Measurements from ENCODE around the gene NCBP2L.

NCBP2L gene

DNA sequence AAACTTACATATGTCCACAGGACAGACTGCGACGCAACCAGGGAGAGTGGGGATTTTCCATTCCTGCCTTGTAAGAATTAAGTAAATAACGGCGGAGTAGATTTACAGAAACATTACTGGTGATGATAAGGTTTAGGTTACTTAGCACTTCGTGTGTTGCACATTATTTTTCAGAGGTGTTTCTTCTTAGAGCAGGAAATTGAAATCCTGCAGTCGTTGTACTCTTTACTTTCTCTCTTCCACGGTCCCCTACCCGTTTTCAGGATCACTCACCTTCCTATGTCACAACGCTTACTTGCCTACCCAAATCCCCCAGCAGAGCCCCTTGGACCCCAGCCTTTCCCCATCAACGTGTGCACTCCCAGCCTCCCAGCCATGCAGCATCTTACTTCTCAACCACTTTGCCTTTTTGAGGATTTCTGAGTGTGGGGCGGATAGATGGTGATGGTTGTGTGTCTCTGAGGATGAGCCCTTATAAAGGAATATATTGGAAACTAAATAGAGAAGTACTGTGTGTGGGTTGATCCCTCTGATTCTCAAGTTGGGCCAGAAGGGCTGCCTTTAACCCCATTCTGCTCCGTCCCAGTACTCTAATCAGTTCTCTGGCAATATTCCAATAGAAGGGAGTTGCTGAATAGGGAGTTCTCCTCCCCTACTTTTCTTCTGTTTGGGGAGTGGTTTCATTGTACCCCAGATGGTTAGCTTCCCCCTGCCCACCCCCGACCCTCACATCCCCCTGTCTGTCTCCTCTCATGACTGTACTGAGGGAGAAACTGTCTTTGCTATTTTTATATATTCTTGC, 49.7 kb downstream of the NCBP2L start:
- TF ChIP-seq ZFX (IDR thresholded peaks at IDR 0.05; ENCODE audit: borderline replicate concordance), result no peak
- TF ChIP-seq, protein P1, sequence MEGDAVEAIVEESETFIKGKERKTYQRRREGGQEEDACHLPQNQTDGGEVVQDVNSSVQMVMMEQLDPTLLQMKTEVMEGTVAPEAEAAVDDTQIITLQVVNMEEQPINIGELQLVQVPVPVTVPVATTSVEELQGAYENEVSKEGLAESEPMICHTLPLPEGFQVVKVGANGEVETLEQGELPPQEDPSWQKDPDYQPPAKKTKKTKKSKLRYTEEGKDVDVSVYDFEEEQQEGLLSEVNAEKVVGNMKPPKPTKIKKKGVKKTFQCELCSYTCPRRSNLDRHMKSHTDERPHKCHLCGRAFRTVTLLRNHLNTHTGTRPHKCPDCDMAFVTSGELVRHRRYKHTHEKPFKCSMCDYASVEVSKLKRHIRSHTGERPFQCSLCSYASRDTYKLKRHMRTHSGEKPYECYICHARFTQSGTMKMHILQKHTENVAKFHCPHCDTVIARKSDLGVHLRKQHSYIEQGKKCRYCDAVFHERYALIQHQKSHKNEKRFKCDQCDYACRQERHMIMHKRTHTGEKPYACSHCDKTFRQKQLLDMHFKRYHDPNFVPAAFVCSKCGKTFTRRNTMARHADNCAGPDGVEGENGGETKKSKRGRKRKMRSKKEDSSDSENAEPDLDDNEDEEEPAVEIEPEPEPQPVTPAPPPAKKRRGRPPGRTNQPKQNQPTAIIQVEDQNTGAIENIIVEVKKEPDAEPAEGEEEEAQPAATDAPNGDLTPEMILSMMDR (IDR thresholded peaks at IDR 0.05), result no peak
- no peak overlapping the region; the same call in 1 of the 2 replicates for H3K27ac ChIP-seq

DNA sequence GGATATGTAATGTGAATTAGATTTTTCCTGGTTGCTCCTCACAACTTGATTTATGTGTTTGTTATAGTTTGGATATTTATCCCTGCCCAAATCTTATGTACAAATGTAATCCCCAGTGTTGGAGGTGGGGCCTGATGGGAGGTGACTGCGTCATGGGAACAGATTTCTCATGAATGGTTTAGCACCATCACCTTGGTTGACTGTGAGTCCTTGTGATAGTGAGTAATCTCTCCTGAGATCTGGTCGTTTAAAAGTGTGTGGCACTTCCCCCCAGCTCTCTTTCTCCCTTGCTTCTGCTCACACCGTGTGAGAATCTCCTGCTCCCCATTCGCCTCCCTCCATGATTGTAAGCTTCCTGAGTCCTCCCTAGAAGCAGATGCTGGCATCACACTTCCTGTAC, 50.3 kb downstream of the NCBP2L start:
- TF ChIP-seq, protein P1 (IDR thresholded peaks at IDR 0.05), result no peak
- TF ChIP-seq ZFX (IDR thresholded peaks at IDR 0.05; ENCODE audit: borderline replicate concordance), result no peak
- H3K27ac ChIP-seq, result no peak overlapping the region

DNA sequence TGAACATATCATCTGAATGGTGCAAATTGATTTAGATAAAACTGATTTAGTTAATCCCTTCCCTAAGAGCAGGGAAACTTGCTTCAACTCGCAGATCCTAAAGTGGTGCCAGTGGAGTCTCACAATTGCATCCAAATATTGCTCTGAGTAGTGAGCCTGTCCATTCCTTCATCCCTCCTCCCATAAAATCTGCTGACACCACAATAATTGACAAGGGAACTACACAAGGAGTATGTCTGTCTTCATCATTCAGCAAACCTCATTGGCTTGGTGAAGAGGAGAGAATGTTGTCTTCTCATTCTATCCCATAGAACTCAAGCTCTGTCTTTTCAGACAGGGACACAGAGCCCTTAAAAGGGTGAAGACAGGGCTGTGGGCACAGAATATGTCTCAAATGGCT, 52.3 kb downstream of the NCBP2L start:
- no peak overlapping the region for H3K27ac ChIP-seq
- TF ChIP-seq, protein P1 (IDR thresholded peaks at IDR 0.05), result no peak
- TF ChIP-seq ZFX (IDR thresholded peaks at IDR 0.05; ENCODE audit: borderline replicate concordance), result no peak

DNA sequence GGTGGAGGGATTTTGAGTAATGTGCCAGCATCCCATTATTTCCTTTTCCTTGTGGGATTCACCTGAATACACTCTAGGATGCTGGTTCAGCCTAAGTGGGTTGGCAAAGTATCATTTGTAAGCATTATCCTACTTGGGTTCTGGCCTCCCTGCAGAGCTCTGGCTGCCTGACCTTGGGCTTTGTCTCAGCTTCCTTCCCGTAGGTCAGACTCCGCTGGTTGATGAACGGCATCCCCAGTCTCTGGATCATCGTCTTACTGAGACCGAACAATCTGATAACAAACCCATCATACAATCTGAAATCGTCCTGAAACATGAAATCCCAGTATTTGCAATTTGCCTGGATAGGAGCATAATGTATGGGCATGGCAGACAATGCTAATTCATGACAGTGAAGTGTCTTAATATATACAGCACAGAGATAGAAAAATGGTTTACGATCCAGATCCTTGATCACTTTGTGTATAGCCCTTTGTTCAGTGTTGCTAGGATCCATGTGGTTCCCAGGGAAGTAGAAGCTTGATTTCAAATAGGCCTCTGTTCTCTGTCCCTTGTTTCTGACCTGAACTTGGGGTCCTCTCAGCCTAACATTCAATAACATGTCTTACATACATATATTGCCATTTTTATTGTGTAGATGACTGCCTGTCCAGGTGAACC, 53.7 kb downstream of the NCBP2L start:
- no peak overlapping the region for H3K27ac ChIP-seq
- TF ChIP-seq, protein P1 (IDR thresholded peaks at IDR 0.05), result no peak
- no peak for TF ChIP-seq ZFX (IDR thresholded peaks at IDR 0.05; ENCODE audit: borderline replicate concordance)

DNA sequence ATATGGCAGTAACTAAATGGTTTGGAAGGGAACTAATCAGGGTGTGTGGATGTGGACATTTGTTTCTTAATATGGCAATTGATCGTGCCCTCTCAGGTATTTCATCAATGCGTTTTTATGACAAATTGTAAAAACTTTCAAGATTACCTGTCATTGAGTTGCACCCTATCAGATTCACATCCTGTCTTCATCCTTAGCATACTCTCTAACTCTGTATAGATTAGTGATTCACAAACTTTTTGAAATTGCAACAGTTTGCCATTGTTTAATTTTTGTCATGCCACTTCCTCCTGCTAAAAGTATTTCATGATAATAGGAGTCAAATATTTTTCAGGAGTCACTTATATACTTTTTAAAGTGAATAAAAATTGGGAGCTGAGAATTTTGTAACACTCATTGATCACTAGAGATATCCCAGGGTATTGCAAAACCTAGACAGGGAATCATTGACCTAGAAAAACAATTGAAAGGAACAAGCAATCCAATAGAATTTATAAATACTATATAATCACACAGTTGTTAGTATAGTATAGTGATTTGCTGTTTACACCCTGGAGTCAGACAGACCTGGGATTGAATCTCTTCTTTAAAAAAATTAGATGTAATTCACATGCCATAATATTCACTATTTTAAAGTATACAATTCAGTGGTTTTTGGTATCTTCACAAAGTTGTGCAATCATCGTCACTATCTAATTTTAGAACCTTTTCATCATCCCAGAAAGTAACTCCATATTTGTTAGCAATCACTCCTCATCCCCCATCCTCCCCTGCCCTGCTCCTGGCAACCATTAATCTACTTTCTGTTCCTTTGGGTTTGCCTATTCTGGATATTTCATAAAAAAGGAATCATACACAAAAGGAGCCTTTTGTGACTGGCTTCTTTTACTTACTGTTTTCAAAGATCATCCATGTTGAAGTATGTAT, 57.0 kb downstream of the NCBP2L start:
- TF ChIP-seq, protein P1 (IDR thresholded peaks at IDR 0.05), result no peak
- TF ChIP-seq ZFX (IDR thresholded peaks at IDR 0.05; ENCODE audit: borderline replicate concordance), result no peak
- H3K27ac ChIP-seq, result no peak overlapping the region

DNA sequence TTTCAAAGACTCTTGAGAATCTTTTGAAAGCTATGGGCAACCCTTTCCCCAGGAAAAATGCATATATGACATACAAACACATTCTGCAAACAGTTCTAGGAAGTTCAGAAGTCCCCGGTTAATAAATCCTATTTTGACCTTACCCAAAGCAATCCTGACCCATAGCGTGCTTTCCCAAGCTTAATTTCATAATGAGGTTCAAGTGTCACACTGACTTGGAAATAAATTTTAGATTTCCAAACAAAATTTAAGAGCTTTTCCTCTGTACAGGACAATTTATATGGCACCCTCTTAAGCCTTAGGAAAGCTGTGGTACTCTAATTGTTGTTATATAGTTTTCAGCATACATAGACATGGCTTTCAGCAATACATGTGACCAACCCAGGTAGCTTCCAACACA, 59.4 kb downstream of the NCBP2L start:
- TF ChIP-seq ZFX (IDR thresholded peaks at IDR 0.05; ENCODE audit: borderline replicate concordance), result no peak
- TF ChIP-seq, protein P1 (IDR thresholded peaks at IDR 0.05), result no peak
- H3K27ac ChIP-seq, result no peak overlapping the region

Data from 22Rv1 (cell line).